ENCODE measurements around the gene CNTN2.

GRCh38 chr1:205060746-205061145 lies 17.7 kb downstream of the CNTN2 start:
- TF ChIP-seq CTCF (IDR thresholded peaks at IDR 0.05) = no peak
- TF ChIP-seq ATF2 (CRISPR knock-in tag; IDR thresholded peaks at IDR 0.05; ENCODE audit: borderline replicate concordance, low read depth) = no peak
